ENCODE results near the gene KIF16B. TPM values are rescaled to one million over a fixed set of nuclear protein-coding genes. Genes with fewer than 3 reads are reported as not detected.

The KIF16B gene
- total and polyA plus RNA-seq, 9 of the 15 experiments (the other 6 are each of a cell fraction or from before 2014, with no cell fraction given): 1.00 to 10.6 (median 8.5) TPM

GRCh38 chr20:16472045-16472872, 101.0 kb downstream of the KIF16B start (continued):
- 0 out of 2 replicates have a peak, but pooled peaks have one; percentile 36 for TF ChIP-seq MGA (IDR thresholded peaks at IDR 0.05)
- peak; percentile 84 for TF ChIP-seq DPF2 (IDR thresholded peaks at IDR 0.05)
- peak; percentile 25; the same call in 1 of the 2 replicates for TF ChIP-seq LEF1 (IDR thresholded peaks at IDR 0.05)
- 0 out of 6 replicates have a peak, but pooled peaks of 1 of the 3 experiments have one; percentile 30 for TF ChIP-seq ZBTB11 (CRISPR knock-in tag; IDR thresholded peaks at IDR 0.05)
- TF ChIP-seq C11orf30 (IDR thresholded peaks at IDR 0.05; ENCODE audit: low read depth): peak; percentile 17; the same call in 1 of the 2 replicates
- TF ChIP-seq CBFA2T2 (conservative IDR thresholded peaks at IDR 0.05): peak; percentile 50; the same call in 1 of the 2 replicates
- peak; percentile 92 for TF ChIP-seq ATF3 (IDR thresholded peaks at IDR 0.05)
- peak; percentile 54; the same call in 1 of the 2 replicates for TF ChIP-seq ATF3 (CRISPR knock-in tag; conservative IDR thresholded peaks at IDR 0.05)
- peak; percentile 66 for TF ChIP-seq JUNB (CRISPR knock-in tag; conservative IDR thresholded peaks at IDR 0.05)
